ENCODE measurements around the gene VCAN.

DNA sequence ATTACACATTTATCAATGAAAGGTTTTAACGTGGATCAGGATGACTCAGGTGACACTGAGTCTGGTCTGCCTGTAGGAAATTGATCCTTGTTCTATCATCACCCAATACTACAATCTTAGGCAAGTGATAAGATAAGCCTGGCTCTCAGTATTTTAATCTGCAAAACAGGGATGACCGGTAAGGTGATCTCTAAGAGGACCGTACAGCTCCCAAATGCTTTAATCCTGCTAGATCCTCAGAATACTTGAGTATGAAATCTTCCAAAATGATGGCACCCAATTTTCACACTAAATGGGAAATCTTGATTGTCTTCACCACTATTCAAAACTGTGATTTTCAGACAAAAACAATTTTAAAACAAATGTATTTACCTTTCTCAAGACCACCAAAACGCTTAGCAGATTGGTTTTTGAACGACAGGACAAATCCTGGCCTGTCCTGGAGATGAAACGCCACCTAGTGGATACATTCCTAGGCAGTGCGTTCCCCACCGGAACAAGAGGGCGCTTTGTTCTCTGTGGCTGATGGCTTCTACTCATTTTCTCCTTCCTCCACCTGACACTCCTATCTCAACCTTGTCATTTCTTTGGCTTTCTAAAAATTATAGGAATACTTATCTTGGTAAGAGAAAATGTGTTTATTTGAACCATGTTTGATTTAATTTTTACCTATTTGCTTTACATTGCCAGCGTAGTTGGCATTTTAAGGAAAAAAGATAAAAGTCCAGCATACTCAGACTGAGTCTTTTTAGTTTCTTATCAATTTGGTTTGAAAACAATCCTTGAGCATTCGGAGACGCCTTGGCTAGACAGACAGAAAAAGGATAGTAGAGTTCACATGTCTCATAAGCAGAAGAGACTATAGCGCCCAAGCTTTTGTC lies 41.2 kb upstream of the VCAN start:
- no peak for TF ChIP-seq POLR2A (IDR thresholded peaks at IDR 0.05; ENCODE audit: low read length)
- no peak for TF ChIP-seq GATA1 (IDR thresholded peaks at IDR 0.05; ENCODE audit: low read depth, low read length)

Measured in erythroblast (primary cell).